ENCODE measurements around the gene LRRC8E. TPM values are rescaled to one million over a fixed set of nuclear protein-coding genes. Genes with fewer than 3 reads are reported as not detected.

The LRRC8E gene
- total and polyA plus RNA-seq, 7 donors: 0.23 to 1.2 (median 1.2) TPM; not detected in 4

DNA sequence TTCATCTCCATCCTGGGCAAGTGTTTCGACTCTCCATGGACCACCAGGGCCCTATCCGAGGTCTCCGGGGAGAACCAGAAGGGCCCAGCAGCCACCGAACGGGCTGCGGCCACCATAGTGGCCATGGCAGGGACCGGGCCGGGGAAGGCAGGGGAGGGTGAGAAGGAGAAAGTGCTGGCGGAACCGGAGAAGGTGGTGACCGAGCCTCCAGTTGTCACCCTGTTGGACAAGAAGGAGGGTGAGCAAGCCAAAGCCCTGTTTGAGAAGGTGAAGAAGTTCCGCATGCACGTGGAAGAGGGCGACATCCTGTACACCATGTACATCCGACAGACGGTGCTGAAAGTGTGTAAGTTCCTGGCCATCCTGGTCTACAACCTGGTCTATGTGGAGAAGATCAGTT, 10.7 kb downstream of the LRRC8E start:
- intact Hi-C loops (cut with DNase I): no loop called here
- H3K9me3 ChIP-seq: no peaks in the 10 kb centered on the region
- peaks cover 0 to 9% (median 9%) of the 10 kb centered on the region in 4 donors for H3K4me1 ChIP-seq
- H3K36me3 ChIP-seq: no peaks in the 10 kb centered on the region
- H3K27me3 ChIP-seq: peaks cover 0 to 18% (median 12%) of the 10 kb centered on the region in 3 donors
- WGBS, 2 donors: 92 to 97% methylated on average over 16 of the region's 16 CpGs
- TF ChIP-seq POLR2AphosphoS5 (IDR thresholded peaks at IDR 0.05) (no peak), EP300 (IDR thresholded peaks at IDR 0.05) (no peak), CTCF (IDR thresholded peaks at IDR 0.05) (no peak), POLR2A (IDR thresholded peaks at IDR 0.05) (no peak)
- H3K4me3 ChIP-seq: no peak overlapping the region
- no peak overlapping the region for H3K27ac ChIP-seq
- no peak for DNase-seq

GRCh38 chr19:7899751-7900378, 11.6 kb downstream of the LRRC8E start:
- Histone ChIP-seq H3K4me3 (no peak overlapping the region), H3K27me3 (peaks cover 0 to 9% (median 4%) of the 10 kb centered on the region in 3 donors), H3K4me1 (peaks cover 0 to 17% (median 15%) of the 10 kb centered on the region in 4 donors), H3K9me3 (no peaks in the 10 kb centered on the region), H3K36me3 (no peaks in the 10 kb centered on the region), H3K27ac (no peak overlapping the region)
- TF ChIP-seq POLR2AphosphoS5 (IDR thresholded peaks at IDR 0.05) (no peak), EP300 (IDR thresholded peaks at IDR 0.05) (no peak), POLR2A (IDR thresholded peaks at IDR 0.05) (no peak)
- intact Hi-C loops (cut with DNase I): loop anchor here (5.0 kb wide), 1 partner anchor 33 kb away; no protein-coding TSS in a partner anchor
- WGBS, 2 donors: 94 to 95% methylated on average over 34 of the region's 34 CpGs
- DNase-seq: no peak

DNA sequence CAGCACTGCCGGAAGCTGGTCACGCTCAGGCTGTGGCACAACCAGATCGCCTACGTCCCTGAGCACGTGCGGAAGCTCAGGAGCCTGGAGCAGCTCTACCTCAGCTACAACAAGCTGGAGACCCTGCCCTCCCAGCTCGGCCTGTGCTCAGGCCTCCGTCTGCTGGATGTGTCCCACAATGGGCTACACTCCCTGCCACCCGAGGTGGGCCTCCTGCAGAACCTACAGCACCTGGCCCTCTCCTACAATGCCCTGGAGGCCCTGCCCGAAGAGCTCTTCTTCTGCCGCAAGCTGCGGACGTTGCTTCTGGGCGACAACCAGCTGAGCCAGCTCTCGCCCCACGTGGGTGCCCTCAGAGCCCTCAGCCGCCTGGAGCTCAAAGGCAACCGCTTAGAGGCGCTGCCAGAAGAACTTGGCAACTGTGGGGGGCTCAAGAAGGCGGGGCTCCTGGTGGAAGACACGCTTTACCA, 12.1 kb downstream of the LRRC8E start:
- H3K36me3 ChIP-seq: no peaks in the 10 kb centered on the region
- WGBS, 2 donors: 87 to 91% methylated on average over 21 of the region's 21 CpGs
- peaks cover 0 to 3% (median 0%) of the 10 kb centered on the region in 3 donors for H3K27me3 ChIP-seq
- intact Hi-C loops (cut with DNase I): loop anchor here (5.0 kb wide), 1 partner anchor 33 kb away; no protein-coding TSS in a partner anchor
- no peak overlapping the region for H3K4me3 ChIP-seq
- H3K9me3 ChIP-seq: no peaks in the 10 kb centered on the region
- TF ChIP-seq POLR2A (IDR thresholded peaks at IDR 0.05): no peak
- no peak for TF ChIP-seq POLR2AphosphoS5 (IDR thresholded peaks at IDR 0.05)
- TF ChIP-seq EP300 (IDR thresholded peaks at IDR 0.05): no peak
- no peak for TF ChIP-seq CTCF (IDR thresholded peaks at IDR 0.05)
- H3K4me1 ChIP-seq: peaks cover 0 to 23% (median 20%) of the 10 kb centered on the region in 4 donors
- H3K27ac ChIP-seq: no peak overlapping the region
- no peak for DNase-seq

GRCh38 chr19:7900931-7901330, 12.6 kb downstream of the LRRC8E start:
- H3K36me3 ChIP-seq: peaks cover 0 to 4% (median 3%) of the 10 kb centered on the region in 4 donors
- H3K27me3 ChIP-seq: no peaks in the 10 kb centered on the region
- intact Hi-C loops (cut with DNase I): loop anchor here (5.0 kb wide), 1 partner anchor 34 kb away; no protein-coding TSS in a partner anchor
- no peak overlapping the region for H3K27ac ChIP-seq
- no peaks in the 10 kb centered on the region for H3K9me3 ChIP-seq
- peaks cover 0 to 28% (median 25%) of the 10 kb centered on the region in 4 donors for H3K4me1 ChIP-seq
- 85 to 86% methylated on average over 3 of the region's 3 CpGs for WGBS, 2 donors
- TF ChIP-seq POLR2A (IDR thresholded peaks at IDR 0.05): no peak
- TF ChIP-seq POLR2AphosphoS5 (IDR thresholded peaks at IDR 0.05): no peak
- TF ChIP-seq CTCF (IDR thresholded peaks at IDR 0.05): no peak
- TF ChIP-seq EP300 (IDR thresholded peaks at IDR 0.05): no peak
- DNase-seq: no peak
- no peak overlapping the region for H3K4me3 ChIP-seq

DNA sequence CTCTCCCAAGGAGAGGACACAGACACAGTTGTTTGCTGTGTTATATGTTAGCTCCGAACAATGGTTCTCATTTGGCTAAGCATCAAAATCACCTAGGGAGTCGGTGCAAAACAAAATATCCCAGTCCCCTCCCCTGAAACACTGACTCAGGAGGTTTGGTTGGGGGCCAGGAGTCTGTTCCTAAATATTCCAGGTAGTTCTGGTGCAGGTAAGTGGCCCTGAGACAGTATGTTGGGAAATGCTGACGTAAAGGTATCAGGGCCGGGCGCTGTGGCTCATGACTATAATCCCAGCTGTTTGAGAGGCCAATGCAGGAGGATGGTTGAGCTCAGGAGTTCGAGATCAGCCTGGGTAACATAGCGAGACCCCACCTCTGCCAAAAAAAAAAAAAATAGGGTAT, 13.0 kb downstream of the LRRC8E start:
- peaks cover 0 to 32% (median 29%) of the 10 kb centered on the region in 4 donors for H3K4me1 ChIP-seq
- intact Hi-C loops (cut with DNase I): loop anchor here (5.0 kb wide), 1 partner anchor 34 kb away; no protein-coding TSS in a partner anchor

More for the DNA sequence above, 13.0 kb downstream of the LRRC8E start:
- TF ChIP-seq POLR2AphosphoS5 (IDR thresholded peaks at IDR 0.05) (no peak), POLR2A (IDR thresholded peaks at IDR 0.05) (no peak), CTCF (IDR thresholded peaks at IDR 0.05) (no peak), EP300 (IDR thresholded peaks at IDR 0.05) (no peak)
- no peak overlapping the region for H3K4me3 ChIP-seq
- H3K27me3 ChIP-seq: no peaks in the 10 kb centered on the region
- H3K9me3 ChIP-seq: no peaks in the 10 kb centered on the region
- H3K27ac ChIP-seq: no peak overlapping the region
- DNase-seq: no peak
- peaks cover 0 to 8% (median 7%) of the 10 kb centered on the region in 4 donors for H3K36me3 ChIP-seq
- WGBS, 2 donors: 91 to 92% methylated on average over 7 of the region's 7 CpGs

All from sigmoid colon (tissue), 7 donors.